ENCODE measurements around the gene SYNJ1. TPM values are rescaled to one million over a fixed set of nuclear protein-coding genes. Genes with fewer than 3 reads are reported as not detected.

SYNJ1 gene
- total and polyA plus RNA-seq, 2 of the 13 experiments (the other 11 are each of a cell fraction or from before 2014, with no cell fraction given), result 2.0 to 2.7 TPM

DNA sequence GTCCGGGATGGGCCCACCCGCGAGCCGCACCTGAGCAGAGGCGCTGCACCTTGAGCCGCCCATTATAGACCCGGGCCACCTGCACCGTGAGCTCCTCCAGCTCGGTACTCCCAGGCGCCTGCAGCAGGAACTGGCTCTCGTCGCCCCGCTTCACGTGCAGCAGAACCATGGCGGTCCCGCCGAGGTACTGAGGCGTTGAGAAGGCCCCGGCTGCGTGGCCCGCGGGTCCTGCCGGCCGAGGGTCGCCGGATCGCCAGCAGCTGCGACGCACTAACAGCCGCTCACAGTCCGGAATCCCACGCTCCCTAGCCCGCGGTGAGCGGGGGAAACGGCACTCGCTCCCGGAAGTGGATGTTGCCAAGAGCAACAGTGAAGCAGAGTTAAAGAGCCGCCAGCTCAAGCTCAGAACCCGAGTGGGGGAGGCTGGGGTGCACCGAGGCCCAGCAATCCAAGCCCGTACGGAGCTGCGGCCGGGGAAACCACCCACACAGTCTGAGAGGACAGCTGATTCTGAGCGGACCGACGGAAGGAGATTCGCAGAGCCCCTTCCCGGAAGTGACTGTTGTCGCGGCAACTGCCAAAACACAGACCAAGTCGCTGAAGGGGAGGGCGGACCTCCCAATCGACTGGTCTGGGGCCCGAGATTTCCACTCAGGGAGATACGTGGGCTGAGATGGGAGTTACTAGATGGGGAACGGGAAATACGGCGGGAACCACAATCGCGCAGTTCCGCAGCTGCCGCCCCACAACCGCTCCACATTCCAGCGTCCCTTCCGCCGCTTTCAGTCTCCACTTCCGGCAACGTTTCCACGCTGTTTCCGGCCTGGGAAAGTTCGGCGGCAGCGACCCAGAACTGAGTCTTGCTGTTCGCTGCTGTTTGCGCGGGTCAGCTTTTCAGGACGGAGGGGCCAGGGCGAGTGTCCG lies 115.5 kb downstream of the SYNJ1 start, which contains the start of gene CFAP298 (continued):
- TF ChIP-seq CENPT (CRISPR knock-in tag; IDR thresholded peaks at IDR 0.05; ENCODE audit: low read depth), result no peak; the same call in 1 of the 2 replicates
- peak; percentile 72 for TF ChIP-seq ZNF709 (CRISPR knock-in tag; IDR thresholded peaks at IDR 0.05)
- no peak for TF ChIP-seq SRY (CRISPR knock-in tag; IDR thresholded peaks at IDR 0.05)
- TF ChIP-seq RFXANK (CRISPR knock-in tag; IDR thresholded peaks at IDR 0.05), result no peak
- TF ChIP-seq ZNF780A (CRISPR knock-in tag; IDR thresholded peaks at IDR 0.05), result peak; percentile 88
- TF ChIP-seq ZNF335 (CRISPR knock-in tag; IDR thresholded peaks at IDR 0.05), result peak; percentile 13; the same call in 1 of the 2 replicates
- TF ChIP-seq, protein P1, sequence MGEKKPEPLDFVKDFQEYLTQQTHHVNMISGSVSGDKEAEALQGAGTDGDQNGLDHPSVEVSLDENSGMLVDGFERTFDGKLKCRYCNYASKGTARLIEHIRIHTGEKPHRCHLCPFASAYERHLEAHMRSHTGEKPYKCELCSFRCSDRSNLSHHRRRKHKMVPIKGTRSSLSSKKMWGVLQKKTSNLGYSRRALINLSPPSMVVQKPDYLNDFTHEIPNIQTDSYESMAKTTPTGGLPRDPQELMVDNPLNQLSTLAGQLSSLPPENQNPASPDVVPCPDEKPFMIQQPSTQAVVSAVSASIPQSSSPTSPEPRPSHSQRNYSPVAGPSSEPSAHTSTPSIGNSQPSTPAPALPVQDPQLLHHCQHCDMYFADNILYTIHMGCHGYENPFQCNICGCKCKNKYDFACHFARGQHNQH (CRISPR knock-in tag; IDR thresholded peaks at IDR 0.05), result peak; percentile 70; the same call in 1 of the 2 replicates
- no peak for TF ChIP-seq ZEB1 (IDR thresholded peaks at IDR 0.05; ENCODE audit: insufficient replicate concordance, low read depth)
- TF ChIP-seq NCOR1 (IDR thresholded peaks at IDR 0.05; ENCODE audit: borderline replicate concordance, low read length), result no peak
- TF ChIP-seq, protein P2, sequence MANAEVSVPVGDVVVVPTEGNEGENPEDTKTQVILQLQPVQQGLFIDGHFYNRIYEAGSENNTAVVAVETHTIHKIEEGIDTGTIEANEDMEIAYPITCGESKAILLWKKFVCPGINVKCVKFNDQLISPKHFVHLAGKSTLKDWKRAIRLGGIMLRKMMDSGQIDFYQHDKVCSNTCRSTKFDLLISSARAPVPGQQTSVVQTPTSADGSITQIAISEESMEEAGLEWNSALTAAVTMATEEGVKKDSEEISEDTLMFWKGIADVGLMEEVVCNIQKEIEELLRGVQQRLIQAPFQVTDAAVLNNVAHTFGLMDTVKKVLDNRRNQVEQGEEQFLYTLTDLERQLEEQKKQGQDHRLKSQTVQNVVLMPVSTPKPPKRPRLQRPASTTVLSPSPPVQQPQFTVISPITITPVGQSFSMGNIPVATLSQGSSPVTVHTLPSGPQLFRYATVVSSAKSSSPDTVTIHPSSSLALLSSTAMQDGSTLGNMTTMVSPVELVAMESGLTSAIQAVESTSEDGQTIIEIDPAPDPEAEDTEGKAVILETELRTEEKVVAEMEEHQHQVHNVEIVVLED (CRISPR knock-in tag; IDR thresholded peaks at IDR 0.05; ENCODE audit: borderline replicate concordance), result peak; percentile 71
- TF ChIP-seq FOXK2 (IDR thresholded peaks at IDR 0.05), result peak; percentile 58; the same call in 1 of the 2 replicates
- TF ChIP-seq TAF1 (CRISPR knock-in tag; IDR thresholded peaks at IDR 0.05), result peak; percentile 72
- no peak for TF ChIP-seq U2AF1 (optimal IDR thresholded peaks at IDR 0.05; ENCODE audit: low read depth, low read length)
- no peak for TF ChIP-seq EP300 (IDR thresholded peaks at IDR 0.05; ENCODE audit: low read depth in 2 of 2, low read length in 2 of 2)
- TF ChIP-seq EP300 (CRISPR knock-in tag; IDR thresholded peaks at IDR 0.05; ENCODE audit: borderline replicate concordance), result no peak
- no peak for TF ChIP-seq HMG20A (CRISPR knock-in tag; IDR thresholded peaks at IDR 0.05; ENCODE audit: borderline replicate concordance)
- TF ChIP-seq ISX (CRISPR knock-in tag; conservative IDR thresholded peaks at IDR 0.05), result no peak; the same call in 1 of the 2 replicates
